ENCODE results near the gene NT5C.

NT5C gene

DNA sequence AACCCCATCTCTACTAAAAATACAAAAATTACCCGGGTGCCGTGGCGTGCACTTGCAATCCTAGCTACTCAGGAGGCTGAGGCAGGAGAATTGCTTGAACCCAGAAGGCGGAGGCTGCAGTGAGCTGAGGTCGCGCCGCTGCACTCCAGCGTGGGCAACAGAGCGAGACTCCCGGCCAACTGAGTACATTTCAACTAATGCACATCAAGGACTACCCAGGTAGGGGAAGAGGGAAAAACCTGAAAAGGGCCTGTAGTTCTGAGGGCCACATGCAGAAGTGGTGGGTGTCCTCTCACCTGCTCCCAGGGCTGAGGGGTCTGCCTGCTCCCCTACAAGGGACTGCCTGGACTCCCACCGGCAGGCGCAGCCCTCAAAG is 44.4 kb downstream of the NT5C start:
- no peak overlapping the region for H3K27ac ChIP-seq

DNA sequence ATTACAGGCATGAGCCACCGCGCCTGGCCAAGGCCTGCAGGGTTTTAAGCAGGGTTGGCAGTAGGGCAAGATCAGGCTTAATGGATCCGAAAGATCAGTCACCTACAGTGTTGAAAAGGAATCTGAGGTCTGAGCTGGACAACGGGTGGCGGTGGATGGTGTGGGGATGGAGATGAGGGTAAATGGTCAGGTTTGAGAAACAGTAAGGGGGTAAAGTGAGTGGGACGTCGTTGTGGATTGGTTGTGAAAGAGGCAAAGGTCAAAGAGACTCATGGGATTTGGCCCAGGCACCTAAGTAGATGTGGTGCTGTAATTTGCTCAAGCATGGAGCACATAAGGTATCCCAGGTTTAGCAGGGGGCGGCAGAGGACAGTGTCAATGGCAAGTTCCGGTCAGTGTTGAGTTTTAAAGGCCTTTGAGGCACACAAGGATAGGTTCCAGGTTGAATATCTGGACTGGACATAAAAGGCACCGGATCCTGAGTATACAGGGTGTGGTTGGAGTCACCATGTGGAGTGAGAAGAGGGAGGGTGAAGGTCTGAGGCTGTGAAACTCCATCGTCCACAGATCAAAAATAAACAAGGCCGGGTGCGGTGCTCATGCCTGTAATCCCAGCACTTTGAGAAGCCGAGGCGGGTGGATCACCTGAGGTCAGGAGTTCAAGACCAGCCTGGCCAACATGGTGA is 44.9 kb downstream of the NT5C start:
- H3K36me3 ChIP-seq, result no peaks in the 10 kb centered on the region
- no peak overlapping the region for H3K4me3 ChIP-seq (ENCODE audit: low read depth, low read length)
- no peak for DNase-seq
- no peaks in the 10 kb centered on the region for H3K9me3 ChIP-seq (ENCODE audit: severe bottlenecking)
- no peak overlapping the region for H3K27ac ChIP-seq
- TF ChIP-seq, protein P1, sequence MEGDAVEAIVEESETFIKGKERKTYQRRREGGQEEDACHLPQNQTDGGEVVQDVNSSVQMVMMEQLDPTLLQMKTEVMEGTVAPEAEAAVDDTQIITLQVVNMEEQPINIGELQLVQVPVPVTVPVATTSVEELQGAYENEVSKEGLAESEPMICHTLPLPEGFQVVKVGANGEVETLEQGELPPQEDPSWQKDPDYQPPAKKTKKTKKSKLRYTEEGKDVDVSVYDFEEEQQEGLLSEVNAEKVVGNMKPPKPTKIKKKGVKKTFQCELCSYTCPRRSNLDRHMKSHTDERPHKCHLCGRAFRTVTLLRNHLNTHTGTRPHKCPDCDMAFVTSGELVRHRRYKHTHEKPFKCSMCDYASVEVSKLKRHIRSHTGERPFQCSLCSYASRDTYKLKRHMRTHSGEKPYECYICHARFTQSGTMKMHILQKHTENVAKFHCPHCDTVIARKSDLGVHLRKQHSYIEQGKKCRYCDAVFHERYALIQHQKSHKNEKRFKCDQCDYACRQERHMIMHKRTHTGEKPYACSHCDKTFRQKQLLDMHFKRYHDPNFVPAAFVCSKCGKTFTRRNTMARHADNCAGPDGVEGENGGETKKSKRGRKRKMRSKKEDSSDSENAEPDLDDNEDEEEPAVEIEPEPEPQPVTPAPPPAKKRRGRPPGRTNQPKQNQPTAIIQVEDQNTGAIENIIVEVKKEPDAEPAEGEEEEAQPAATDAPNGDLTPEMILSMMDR (IDR thresholded peaks at IDR 0.05; ENCODE audit: low read depth, low read length), result no peak
- no peaks in the 10 kb centered on the region for H3K27me3 ChIP-seq (ENCODE audit: insufficient read depth, low read depth, severe bottlenecking)

More for the DNA sequence above, 44.4 kb downstream of the NT5C start:
- DNase-seq, result no peak
- TF ChIP-seq, protein P1 (IDR thresholded peaks at IDR 0.05; ENCODE audit: low read depth, low read length), result no peak
- Histone ChIP-seq H3K4me3 (ENCODE audit: low read depth, low read length) (no peak overlapping the region), H3K27me3 (ENCODE audit: insufficient read depth, low read depth, severe bottlenecking) (no peaks in the 10 kb centered on the region), H3K9me3 (ENCODE audit: severe bottlenecking) (no peaks in the 10 kb centered on the region), H3K36me3 (no peaks in the 10 kb centered on the region)

DNA sequence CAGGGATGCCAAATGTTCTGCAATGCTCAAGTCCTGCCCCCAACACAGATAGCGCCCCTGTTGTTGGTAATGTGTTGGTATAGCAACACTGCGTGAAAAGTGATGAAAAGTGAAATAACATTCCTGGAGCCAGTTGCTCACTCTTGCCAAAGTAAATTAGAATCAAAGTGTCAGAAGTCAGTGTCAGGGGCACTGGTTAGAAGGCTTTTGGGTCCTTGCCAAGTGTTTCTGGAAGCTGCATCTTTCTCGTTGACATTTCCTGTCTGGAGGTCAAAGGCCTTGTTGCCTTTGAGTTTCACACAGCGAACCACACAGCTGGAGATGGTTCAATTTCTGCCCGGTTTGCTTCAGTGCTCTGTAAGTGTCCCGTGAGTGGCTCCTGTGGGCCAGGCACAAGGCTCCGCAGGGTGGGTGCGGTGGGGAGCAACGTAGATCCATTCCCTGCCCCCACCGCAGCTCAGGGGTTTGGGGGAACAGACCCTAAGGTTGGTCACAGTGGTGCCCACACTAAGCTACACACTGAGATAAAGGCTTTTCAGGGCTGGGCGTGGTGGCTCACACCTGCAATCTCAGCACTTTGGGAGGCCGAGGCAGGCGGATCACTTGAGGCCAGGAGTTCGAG is 47.4 kb downstream of the NT5C start:
- H3K36me3 ChIP-seq, result no peaks in the 10 kb centered on the region
- DNase-seq, result no peak
- H3K27ac ChIP-seq, result no peak overlapping the region
- TF ChIP-seq, protein P1 (IDR thresholded peaks at IDR 0.05; ENCODE audit: low read depth, low read length), result no peak
- H3K9me3 ChIP-seq (ENCODE audit: severe bottlenecking), result no peaks in the 10 kb centered on the region
- H3K27me3 ChIP-seq (ENCODE audit: insufficient read depth, low read depth, severe bottlenecking), result no peaks in the 10 kb centered on the region
- no peak overlapping the region for H3K4me3 ChIP-seq (ENCODE audit: low read depth, low read length)

DNA sequence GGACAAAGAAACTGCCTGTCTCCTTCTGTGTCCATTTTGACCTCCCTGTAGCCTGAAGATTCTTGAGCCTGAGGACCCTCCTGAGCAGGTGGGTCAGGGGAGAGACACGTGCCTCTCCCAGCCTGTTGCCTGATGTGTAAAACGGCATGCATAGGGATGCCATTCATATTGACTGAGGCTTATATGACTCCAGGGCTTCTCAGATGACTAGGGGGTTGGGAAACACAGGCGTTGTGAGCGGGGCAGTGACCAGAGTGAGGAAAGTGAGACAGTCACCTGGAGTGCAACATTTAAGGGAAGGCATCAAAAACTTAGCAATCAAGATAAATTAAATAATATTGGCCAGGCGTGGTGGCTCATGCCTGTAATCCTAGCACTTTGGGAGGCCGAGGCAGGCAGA is 48.9 kb downstream of the NT5C start:
- no peak for DNase-seq
- TF ChIP-seq, protein P1 (IDR thresholded peaks at IDR 0.05; ENCODE audit: low read depth, low read length), result no peak
- Histone ChIP-seq H3K27me3 (ENCODE audit: insufficient read depth, low read depth, severe bottlenecking) (no peaks in the 10 kb centered on the region), H3K9me3 (ENCODE audit: severe bottlenecking) (no peaks in the 10 kb centered on the region), H3K27ac (no peak overlapping the region), H3K36me3 (no peaks in the 10 kb centered on the region), H3K4me3 (ENCODE audit: low read depth, low read length) (no peak overlapping the region)

DNA sequence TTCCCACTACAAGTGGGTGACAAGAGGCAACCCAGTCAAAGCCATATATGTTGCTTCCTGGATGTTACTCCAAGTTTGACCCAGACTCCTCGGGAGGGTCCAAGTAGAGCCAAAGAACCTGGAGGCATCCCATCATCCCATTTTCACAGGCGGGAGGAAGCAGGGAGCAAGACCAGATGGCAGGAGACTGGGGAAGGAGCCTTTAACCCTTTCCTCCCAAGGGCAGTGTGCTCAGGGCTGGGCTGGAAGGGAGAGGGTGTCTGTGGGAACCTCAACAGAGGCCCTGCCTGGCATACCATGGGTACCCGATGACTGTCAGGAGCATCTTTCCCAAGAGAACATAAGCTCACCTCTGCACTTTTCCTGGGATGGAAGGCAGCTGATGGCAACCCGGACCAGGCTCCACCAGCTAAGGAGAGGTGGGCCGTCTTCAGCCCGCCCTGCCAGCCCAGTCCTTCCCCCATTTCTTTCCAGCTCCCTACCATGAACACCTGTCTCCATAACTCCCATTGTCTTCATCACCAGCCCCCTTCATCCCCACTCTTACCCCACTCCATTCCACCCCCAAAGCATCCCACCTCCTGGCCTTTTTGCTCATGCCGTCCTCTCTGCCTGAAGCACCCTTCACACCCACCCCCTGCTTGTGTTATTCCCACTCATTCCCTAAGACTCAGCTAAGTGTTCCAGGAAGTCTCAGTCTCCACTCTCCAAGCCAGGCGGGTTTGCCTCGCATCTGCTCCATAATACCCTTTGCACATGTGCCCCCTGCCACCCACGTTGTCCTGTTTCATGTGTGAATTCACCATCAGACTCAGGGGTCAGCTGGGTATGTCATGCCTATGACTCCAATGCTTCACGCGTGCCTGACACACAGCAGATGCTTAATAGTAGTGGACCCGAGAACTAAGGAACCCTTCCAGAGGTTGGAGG is 49.7 kb downstream of the NT5C start:
- Histone ChIP-seq H3K9me3 (ENCODE audit: severe bottlenecking) (no peaks in the 10 kb centered on the region), H3K4me3 (ENCODE audit: low read depth, low read length) (no peak overlapping the region), H3K27ac (no peak overlapping the region), H3K27me3 (ENCODE audit: insufficient read depth, low read depth, severe bottlenecking) (no peaks in the 10 kb centered on the region), H3K36me3 (no peaks in the 10 kb centered on the region)
- no peak for DNase-seq
- TF ChIP-seq, protein P1 (IDR thresholded peaks at IDR 0.05; ENCODE audit: low read depth, low read length), result no peak
